Mesothelial cell of epicardium (in vitro differentiated cells): Measurements from ENCODE around the gene DACT3. TPM values are rescaled to one million over a fixed set of nuclear protein-coding genes. Genes with fewer than 3 reads are reported as not detected.

Experiments
- DNase-seq, 2 experiments: peaks; one replicate each; pipeline ENCODE4 v3.0.0; 2021; ENCODE audit warnings: low spot score in 2 of 2; ENCODE audit not compliant: unreplicated experiment in 2 of 2
- H3K27ac Mint-ChIP-seq: 2 replicates; pipeline ENCODE4 v1.8.0; 2021; ENCODE audit warnings: mixed read lengths
- H3K27me3 Mint-ChIP-seq: 2 replicates; pipeline ENCODE4 v1.8.0; 2021; ENCODE audit warnings: low read depth, mixed read lengths
- H3K36me3 Mint-ChIP-seq: 2 replicates; pipeline ENCODE4 v1.8.0; 2021; ENCODE audit warnings: mixed read lengths
- H3K4me1 Mint-ChIP-seq: 2 replicates; pipeline ENCODE4 v1.8.0; 2021; ENCODE audit warnings: mixed read lengths
- H3K4me3 Mint-ChIP-seq: 2 replicates; pipeline ENCODE4 v1.8.0; 2021; ENCODE audit warnings: mild to moderate bottlenecking, moderate library complexity, mixed read lengths
- H3K9me3 Mint-ChIP-seq: 2 replicates; pipeline ENCODE4 v1.8.0; 2021; ENCODE audit warnings: mixed read lengths
- CTCF ChIP-seq: fragments of 200-600 bp; sonication (generic); IDR thresholded peaks from one replicate; pipeline ENCODE4 v1.5.0; 2021; ENCODE audit warnings: antibody characterized with exemption; ENCODE audit not compliant: unreplicated experiment
- total RNA-seq: library from RNA; stranded (reverse); gene quantifications from 3 replicates; pipeline ENCODE4 v1.2.1, GENCODE V29; 2021

DACT3 gene
- total RNA-seq, 1 donor from 2014 or later, result 48.8 TPM

GRCh38 chr19:46646402-46646801, 14.6 kb downstream of the DACT3 start:
- Mint-ChIP-seq H3K27ac (no peak overlapping the region), H3K27me3 (peaks cover 67% of the 10 kb centered on the region), H3K9me3 (peaks cover 6% of the 10 kb centered on the region), H3K36me3 (peaks cover 22% of the 10 kb centered on the region), H3K4me3 (no peak overlapping the region), H3K4me1 (peaks cover 9% of the 10 kb centered on the region)
- DNase-seq, result no peak
- no peak for TF ChIP-seq CTCF

- no peak for DNase-seq
- Mint-ChIP-seq H3K27ac (peak overlapping the region; percentile 37), H3K27me3 (peaks cover 57% of the 10 kb centered on the region), H3K36me3 (peaks cover 14% of the 10 kb centered on the region), H3K4me3 (no peak overlapping the region), H3K9me3 (peaks cover 6% of the 10 kb centered on the region), H3K4me1 (peaks cover 9% of the 10 kb centered on the region)
- TF ChIP-seq CTCF, result no peak
Observed at GRCh38 chr19:46644720-46645119, 16.3 kb downstream of the DACT3 start.

GRCh38 chr19:46640656-46641055, 20.3 kb downstream of the DACT3 start:
- Mint-ChIP-seq H3K4me1 (peaks cover 6% of the 10 kb centered on the region), H3K9me3 (no peaks in the 10 kb centered on the region), H3K36me3 (peaks cover under 1% of the 10 kb centered on the region), H3K4me3 (peak overlapping the region; percentile 37), H3K27me3 (peaks cover 34% of the 10 kb centered on the region), H3K27ac (peak overlapping the region; percentile 62)
- no peak for TF ChIP-seq CTCF
- DNase-seq, result no peak

GRCh38 chr19:46639358-46640182, 21.4 kb downstream of the DACT3 start:
- DNase-seq, result peak; percentile 69 to 83
- H3K27ac Mint-ChIP-seq, result no peak overlapping the region
- peaks cover 8% of the 10 kb centered on the region for H3K4me1 Mint-ChIP-seq
- H3K9me3 Mint-ChIP-seq, result no peaks in the 10 kb centered on the region
- peaks cover 34% of the 10 kb centered on the region for H3K27me3 Mint-ChIP-seq
- H3K36me3 Mint-ChIP-seq, result no peaks in the 10 kb centered on the region
- no peak overlapping the region for H3K4me3 Mint-ChIP-seq
- TF ChIP-seq CTCF, result no peak

GRCh38 chr19:46637224-46637623, 23.8 kb downstream of the DACT3 start:
- Mint-ChIP-seq H3K9me3 (no peaks in the 10 kb centered on the region), H3K4me3 (no peak overlapping the region), H3K36me3 (no peaks in the 10 kb centered on the region), H3K4me1 (peaks cover 23% of the 10 kb centered on the region), H3K27ac (no peak overlapping the region), H3K27me3 (peaks cover 31% of the 10 kb centered on the region)
- DNase-seq, result no peak
- TF ChIP-seq CTCF, result no peak
